ENCODE data around the gene SLC35D3.

Gene SLC35D3

GRCh38 chr6:136895901-136896300, 26.2 kb upstream of the SLC35D3 start:
- TF ChIP-seq ZBTB7A (IDR thresholded peaks at IDR 0.05; ENCODE audit: low read depth) (no peak), CEBPB (IDR thresholded peaks at IDR 0.05) (no peak), FOXM1 (IDR thresholded peaks at IDR 0.05; ENCODE audit: borderline replicate concordance, low read depth) (no peak)

- TF ChIP-seq FOXM1 (IDR thresholded peaks at IDR 0.05; ENCODE audit: borderline replicate concordance, low read depth), result no peak
- no peak for TF ChIP-seq CREB1 (IDR thresholded peaks at IDR 0.05; ENCODE audit: low read depth)
- TF ChIP-seq MAX (IDR thresholded peaks at IDR 0.05), result no peak
- no peak for TF ChIP-seq EP300 (IDR thresholded peaks at IDR 0.05; ENCODE audit: borderline replicate concordance)
- TF ChIP-seq REST (IDR thresholded peaks at IDR 0.05; ENCODE audit: low read depth), result no peak
- TF ChIP-seq CEBPB (IDR thresholded peaks at IDR 0.05), result no peak
- no peak for TF ChIP-seq TCF12 (IDR thresholded peaks at IDR 0.05; ENCODE audit: low read depth)
- TF ChIP-seq TAF1 (IDR thresholded peaks at IDR 0.05; ENCODE audit: low read depth), result no peak
- TF ChIP-seq NFIC (IDR thresholded peaks at IDR 0.05), result no peak
- TF ChIP-seq USF1 (IDR thresholded peaks at IDR 0.05), result no peak
- no peak for TF ChIP-seq ZBTB7A (IDR thresholded peaks at IDR 0.05; ENCODE audit: low read depth)
- TF ChIP-seq EGR1 (IDR thresholded peaks at IDR 0.05), result no peak
- no peak for TF ChIP-seq YY1 (IDR thresholded peaks at IDR 0.05; ENCODE audit: low read depth)
- TF ChIP-seq TEAD4 (IDR thresholded peaks at IDR 0.05), result no peak
- no peak for TF ChIP-seq RAD21 (IDR thresholded peaks at IDR 0.05; ENCODE audit: low read depth)
Measured at GRCh38 chr6:136897071-136897470, 25.0 kb upstream of the SLC35D3 start.

GRCh38 chr6:136901212-136901784, 20.8 kb upstream of the SLC35D3 start:
- TF ChIP-seq TEAD4 (IDR thresholded peaks at IDR 0.05) (no peak), EGR1 (IDR thresholded peaks at IDR 0.05) (no peak), TAF1 (IDR thresholded peaks at IDR 0.05; ENCODE audit: low read depth) (no peak), MAX (IDR thresholded peaks at IDR 0.05) (no peak), REST (IDR thresholded peaks at IDR 0.05; ENCODE audit: low read depth) (no peak), FOXM1 (IDR thresholded peaks at IDR 0.05; ENCODE audit: borderline replicate concordance, low read depth) (no peak), YY1 (IDR thresholded peaks at IDR 0.05; ENCODE audit: low read depth) (no peak), CREB1 (IDR thresholded peaks at IDR 0.05; ENCODE audit: low read depth) (no peak), NFIC (IDR thresholded peaks at IDR 0.05) (no peak), ZBTB7A (IDR thresholded peaks at IDR 0.05; ENCODE audit: low read depth) (no peak), EP300 (IDR thresholded peaks at IDR 0.05; ENCODE audit: borderline replicate concordance) (no peak), TCF12 (IDR thresholded peaks at IDR 0.05; ENCODE audit: low read depth) (no peak)

GRCh38 chr6:136914947-136915346, 7.2 kb upstream of the SLC35D3 start:
- TF ChIP-seq CEBPB (IDR thresholded peaks at IDR 0.05), result no peak
- TF ChIP-seq MAX (IDR thresholded peaks at IDR 0.05), result no peak
- TF ChIP-seq USF1 (IDR thresholded peaks at IDR 0.05), result no peak
- TF ChIP-seq TCF12 (IDR thresholded peaks at IDR 0.05; ENCODE audit: low read depth), result no peak
- TF ChIP-seq TEAD4 (IDR thresholded peaks at IDR 0.05), result no peak
- TF ChIP-seq ZBTB7A (IDR thresholded peaks at IDR 0.05; ENCODE audit: low read depth), result no peak
- no peak for TF ChIP-seq EP300 (IDR thresholded peaks at IDR 0.05; ENCODE audit: borderline replicate concordance)
- no peak for TF ChIP-seq REST (IDR thresholded peaks at IDR 0.05; ENCODE audit: low read depth)
- TF ChIP-seq TAF1 (IDR thresholded peaks at IDR 0.05; ENCODE audit: low read depth), result no peak
- no peak for TF ChIP-seq EGR1 (IDR thresholded peaks at IDR 0.05)

All from Ishikawa (cell line).